ENCODE measurements around the gene ZNF467.

- TF ChIP-seq, protein P1, sequence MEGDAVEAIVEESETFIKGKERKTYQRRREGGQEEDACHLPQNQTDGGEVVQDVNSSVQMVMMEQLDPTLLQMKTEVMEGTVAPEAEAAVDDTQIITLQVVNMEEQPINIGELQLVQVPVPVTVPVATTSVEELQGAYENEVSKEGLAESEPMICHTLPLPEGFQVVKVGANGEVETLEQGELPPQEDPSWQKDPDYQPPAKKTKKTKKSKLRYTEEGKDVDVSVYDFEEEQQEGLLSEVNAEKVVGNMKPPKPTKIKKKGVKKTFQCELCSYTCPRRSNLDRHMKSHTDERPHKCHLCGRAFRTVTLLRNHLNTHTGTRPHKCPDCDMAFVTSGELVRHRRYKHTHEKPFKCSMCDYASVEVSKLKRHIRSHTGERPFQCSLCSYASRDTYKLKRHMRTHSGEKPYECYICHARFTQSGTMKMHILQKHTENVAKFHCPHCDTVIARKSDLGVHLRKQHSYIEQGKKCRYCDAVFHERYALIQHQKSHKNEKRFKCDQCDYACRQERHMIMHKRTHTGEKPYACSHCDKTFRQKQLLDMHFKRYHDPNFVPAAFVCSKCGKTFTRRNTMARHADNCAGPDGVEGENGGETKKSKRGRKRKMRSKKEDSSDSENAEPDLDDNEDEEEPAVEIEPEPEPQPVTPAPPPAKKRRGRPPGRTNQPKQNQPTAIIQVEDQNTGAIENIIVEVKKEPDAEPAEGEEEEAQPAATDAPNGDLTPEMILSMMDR (IDR thresholded peaks at IDR 0.05; ENCODE audit: insufficient read depth, low read length): no peak
- no peak for TF ChIP-seq SPI1 (IDR thresholded peaks at IDR 0.05; ENCODE audit: borderline replicate concordance, low read depth)
Measured at GRCh38 chr7:149811221-149811620, 37.8 kb upstream of the ZNF467 start.
